ENCODE results near the gene SCAF11. TPM values are rescaled to one million over a fixed set of nuclear protein-coding genes. Genes with fewer than 3 reads are reported as not detected.

SCAF11 gene
- total RNA-seq, 1 donor from 2014 or later, result 90.7 TPM

- intact Hi-C loops (cut with micrococcal nuclease), result no loop called here
- TF ChIP-seq CTCF (IDR thresholded peaks at IDR 0.05; ENCODE audit: borderline replicate concordance), result no peak
- Histone ChIP-seq H3K36me3 (peaks cover 22% of the 10 kb centered on the region), H3K4me1 (peaks cover 9% of the 10 kb centered on the region), H3K27ac (replicated peaks) (no peak overlapping the region), H3K4me3 (no peak overlapping the region), H3K27me3 (ENCODE audit: low read depth) (no peaks in the 10 kb centered on the region), H3K9me3 (replicated peaks) (no peaks in the 10 kb centered on the region)
- no peak for DNase-seq
Observed at GRCh38 chr12:45913631-45914030, 76.7 kb downstream of the SCAF11 start.

DNA sequence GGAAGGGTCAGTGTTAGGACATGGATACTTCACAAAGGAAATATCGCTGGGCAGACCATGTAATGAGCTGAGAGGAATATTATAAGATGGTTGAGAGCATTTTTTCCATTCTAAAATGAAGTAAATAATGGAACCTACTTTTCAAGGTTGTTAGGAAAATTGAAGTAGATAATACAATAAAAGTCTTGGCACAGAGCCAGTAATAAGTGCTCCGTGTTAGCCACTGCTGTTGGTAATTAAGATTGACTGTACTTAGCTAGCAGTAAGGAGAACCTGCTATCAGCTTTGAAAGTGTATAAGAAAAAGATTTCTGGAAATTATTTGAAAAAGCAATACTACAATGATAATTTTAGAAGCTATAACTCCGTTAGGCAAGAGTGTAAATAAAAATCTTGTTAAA is 77.6 kb downstream of the SCAF11 start:
- Histone ChIP-seq H3K27me3 (ENCODE audit: low read depth) (no peaks in the 10 kb centered on the region), H3K9me3 (replicated peaks) (no peaks in the 10 kb centered on the region), H3K4me1 (peaks cover 9% of the 10 kb centered on the region), H3K36me3 (peaks cover 22% of the 10 kb centered on the region), H3K4me3 (no peak overlapping the region), H3K27ac (replicated peaks) (no peak overlapping the region)
- no peak for DNase-seq
- intact Hi-C loops (cut with micrococcal nuclease), result no loop called here
- TF ChIP-seq CTCF (IDR thresholded peaks at IDR 0.05; ENCODE audit: borderline replicate concordance), result no peak

DNA sequence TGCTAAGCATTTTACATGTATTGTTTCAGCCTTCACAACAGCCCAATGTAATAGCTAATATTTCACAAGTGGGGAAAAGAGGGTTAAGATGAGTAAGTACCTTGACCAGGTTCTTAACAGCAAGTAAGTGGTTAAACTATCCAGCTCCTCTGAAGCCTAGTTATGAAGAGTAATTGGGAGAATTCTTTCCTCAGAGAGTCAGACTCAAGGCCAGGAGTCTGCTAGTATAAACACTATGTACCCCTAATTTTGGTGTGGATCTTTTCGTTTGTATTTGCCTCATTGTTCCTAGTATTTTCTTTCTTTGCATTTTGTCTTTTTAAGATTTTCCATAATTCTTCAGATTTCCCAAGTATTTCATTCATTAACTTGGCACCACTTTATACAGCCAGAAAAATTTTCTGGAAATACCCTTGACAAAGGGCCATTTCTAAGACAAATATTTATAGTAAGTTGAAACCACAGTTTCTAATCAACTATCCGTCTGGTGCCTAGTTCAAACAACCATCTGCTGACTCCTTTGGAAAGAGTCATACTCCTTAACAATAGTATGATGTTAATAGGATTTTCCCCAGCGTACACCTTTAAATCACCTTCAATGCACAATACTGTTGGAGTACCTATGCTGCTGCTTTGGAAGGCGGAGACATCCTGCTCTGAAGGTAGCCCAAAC is 81.2 kb downstream of the SCAF11 start:
- no peaks in the 10 kb centered on the region for H3K9me3 ChIP-seq (replicated peaks)
- intact Hi-C loops (cut with micrococcal nuclease), result no loop called here
- H3K4me3 ChIP-seq, result no peak overlapping the region
- no peak overlapping the region for H3K27ac ChIP-seq (replicated peaks)
- no peak for DNase-seq
- H3K4me1 ChIP-seq, result peaks cover 9% of the 10 kb centered on the region
- peaks cover 31% of the 10 kb centered on the region for H3K36me3 ChIP-seq
- H3K27me3 ChIP-seq (ENCODE audit: low read depth), result no peaks in the 10 kb centered on the region
- no peak for TF ChIP-seq CTCF (IDR thresholded peaks at IDR 0.05; ENCODE audit: borderline replicate concordance)

DNA sequence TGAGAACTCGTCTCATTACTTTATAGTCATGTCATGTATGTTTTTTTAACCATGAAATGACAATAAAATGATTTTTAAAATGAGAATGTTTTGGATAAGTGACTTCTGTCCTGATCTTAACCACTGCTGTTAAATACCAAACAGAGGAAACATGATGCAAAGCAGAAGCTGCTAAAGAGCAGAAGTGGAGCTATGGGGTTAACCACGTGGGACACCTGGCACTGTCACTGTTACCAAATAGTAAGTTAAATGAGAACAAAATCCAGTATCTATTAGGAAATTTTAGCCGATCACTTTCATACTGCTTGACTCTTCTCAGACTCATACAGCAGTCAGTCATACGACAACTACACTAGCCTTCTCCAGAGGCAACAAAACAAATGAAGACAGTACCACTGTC is 82.4 kb downstream of the SCAF11 start:
- Histone ChIP-seq H3K4me3 (no peak overlapping the region), H3K9me3 (replicated peaks) (no peaks in the 10 kb centered on the region), H3K4me1 (peaks cover 9% of the 10 kb centered on the region), H3K27me3 (ENCODE audit: low read depth) (no peaks in the 10 kb centered on the region), H3K27ac (replicated peaks) (no peak overlapping the region), H3K36me3 (peaks cover 34% of the 10 kb centered on the region)
- TF ChIP-seq CTCF (IDR thresholded peaks at IDR 0.05; ENCODE audit: borderline replicate concordance), result no peak
- DNase-seq, result no peak
- intact Hi-C loops (cut with micrococcal nuclease), result no loop called here

DNA sequence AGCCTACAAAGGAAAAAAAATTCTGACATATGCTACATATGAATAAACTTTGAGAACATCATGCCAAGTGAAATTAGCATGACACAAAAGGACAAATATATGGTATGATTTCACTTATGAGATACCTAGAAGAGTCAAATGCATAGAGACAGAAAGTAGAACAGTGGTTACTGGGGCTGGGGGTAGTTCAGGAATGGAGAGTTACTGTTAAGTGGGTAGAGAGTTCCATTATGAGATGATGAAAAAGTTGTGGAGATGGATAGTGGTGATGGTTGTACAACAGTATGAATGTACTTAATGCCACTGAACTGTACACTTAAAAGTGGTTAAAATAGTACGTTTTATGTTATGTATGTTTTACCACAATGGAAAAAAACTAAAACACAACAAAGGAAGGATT is 92.3 kb downstream of the SCAF11 start:
- Histone ChIP-seq H3K27me3 (ENCODE audit: low read depth) (no peaks in the 10 kb centered on the region), H3K27ac (replicated peaks) (no peak overlapping the region), H3K4me1 (no peaks in the 10 kb centered on the region), H3K9me3 (replicated peaks) (no peaks in the 10 kb centered on the region), H3K36me3 (peaks cover 66% of the 10 kb centered on the region), H3K4me3 (no peak overlapping the region)
- intact Hi-C loops (cut with micrococcal nuclease), result no loop called here
- no peak for TF ChIP-seq CTCF (IDR thresholded peaks at IDR 0.05; ENCODE audit: borderline replicate concordance)
- no peak for DNase-seq

All from left ventricle myocardium inferior (tissue), 1 donor.